A673 (cell line): ENCODE results near the gene DPT. TPM values are rescaled to one million over a fixed set of nuclear protein-coding genes. Genes with fewer than 3 reads are reported as not detected.

Source experiments
- BruUV-seq: library from RNA; stranded (reverse); fragments of 400-500 nt; replicated peaks from 2 replicates; lab custom pipeline; 2021; lab: Mats Ljungman, UMichigan
- CTCF ChIA-PET: fragments of 300-600 bp; sonication (Branson Sonifier 250); formaldehyde crosslinking; loops from one replicate; lab custom pipeline; 2022; ENCODE audit warnings: antibody characterized with exemption; lab: Charles Lee
- POLR2A ChIA-PET: fragments of 300-600 bp; sonication (Branson Sonifier 250); formaldehyde crosslinking; loops from one replicate; lab custom pipeline; 2022; ENCODE audit warnings: antibody characterized with exemption; ENCODE audit not compliant: low non-redundant PET; lab: Charles Lee
- DNase-seq: peaks from one replicate; pipeline ENCODE4 v3.0.0-alpha.2; 2015; ENCODE audit warnings: low spot score
- H3K27ac ChIP-seq: fragments of 200-600 bp; sonication (generic); 2 replicates; pipeline ENCODE4 v1.5.1; 2016; ENCODE audit warnings: mixed run types, low read depth, mild to moderate bottlenecking, mixed read lengths, antibody characterized with exemption, low read length; ENCODE audit not compliant: poor library complexity, severe bottlenecking
- H3K27me3 ChIP-seq: fragments of 200-600 bp; sonication (generic); replicated peaks from 2 replicates; pipeline ENCODE4 v1.6.1; 2017; ENCODE audit warnings: mixed run types, low read depth, mild to moderate bottlenecking, mixed read lengths, antibody characterized with exemption, low read length; ENCODE audit not compliant: insufficient read depth, poor library complexity
- H3K36me3 ChIP-seq: fragments of 200-600 bp; sonication (generic); 2 replicates; pipeline ENCODE4 v1.6.1; 2016; ENCODE audit warnings: mixed run types, mild to moderate bottlenecking, mixed read lengths, antibody characterized with exemption, low read length; ENCODE audit not compliant: insufficient read depth, poor library complexity, severe bottlenecking
- H3K4me1 ChIP-seq: fragments of 200-600 bp; sonication (generic); 2 replicates; pipeline ENCODE4 v1.6.1; 2017; ENCODE audit warnings: mixed run types, mild to moderate bottlenecking, mixed read lengths, antibody characterized with exemption, low read length; ENCODE audit not compliant: insufficient read depth, poor library complexity, severe bottlenecking
- H3K4me3 ChIP-seq: fragments of 200-600 bp; sonication (generic); 2 replicates; pipeline ENCODE4 v1.5.1; 2016; ENCODE audit warnings: low read depth, mixed run types, mild to moderate bottlenecking, mixed read lengths, low read length; ENCODE audit not compliant: poor library complexity, severe bottlenecking
- H3K9me3 ChIP-seq: fragments of 200-600 bp; sonication (generic); 2 replicates; pipeline ENCODE4 v1.6.1; 2016; ENCODE audit warnings: mixed run types, low read depth, mild to moderate bottlenecking, mixed read lengths, antibody characterized with exemption, low read length; ENCODE audit not compliant: poor library complexity, severe bottlenecking
- EZH2 ChIP-seq: fragments of 200-600 bp; sonication (generic); IDR thresholded peaks from 2 replicates; pipeline ENCODE4 v1.6.1; 2017; ENCODE audit warnings: borderline replicate concordance, low read depth, mild to moderate bottlenecking, mixed read lengths, antibody characterized with exemption, low read length; ENCODE audit not compliant: poor library complexity, severe bottlenecking
- intact Hi-C: fragments of 100-400 bp; cut with micrococcal nuclease; formaldehyde crosslinking; loops from one replicate; pipeline ENCODE4 v1.10.0; 2022; ENCODE audit not compliant: unreplicated experiment
- total RNA-seq: library from RNA; stranded (reverse); gene quantifications from 2 replicates; pipeline ENCODE4 v1.2.3, GENCODE V29; 2021
- TF ChIP-seq, protein P1 (sequence below): fragments of 300-800, 200-600 bp; sonication (generic); conservative IDR thresholded peaks from 2 replicates; pipeline ENCODE4 v1.5.1; 2017; ENCODE audit warnings: low read depth, mild to moderate bottlenecking, antibody characterized with exemption, low read length, moderate library complexity, mixed read lengths

DPT gene
- total RNA-seq, 1 experiment from 2014 or later = not detected

DNA sequence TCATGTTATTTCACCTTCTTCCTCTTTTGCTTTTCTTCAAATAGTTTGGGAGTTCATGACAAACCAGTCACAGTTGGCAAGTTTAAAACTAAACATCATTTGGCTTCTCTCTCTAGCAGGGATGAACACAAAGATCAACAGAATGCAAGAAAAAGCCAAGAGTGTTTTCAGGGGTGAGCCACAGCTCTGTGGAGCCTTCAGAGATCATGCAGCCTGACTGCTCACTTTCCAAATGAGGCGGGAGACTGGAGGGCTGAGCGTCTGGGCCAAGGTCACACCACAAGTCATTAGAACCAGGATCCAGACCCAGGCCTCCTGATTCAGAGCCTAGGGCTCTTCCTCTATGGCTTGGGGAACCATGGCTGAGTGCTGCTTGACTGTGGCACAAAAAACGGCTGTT, 2.7 kb downstream of the DPT start:
- no peaks in the 10 kb centered on the region for H3K36me3 ChIP-seq
- TF ChIP-seq, protein P1, sequence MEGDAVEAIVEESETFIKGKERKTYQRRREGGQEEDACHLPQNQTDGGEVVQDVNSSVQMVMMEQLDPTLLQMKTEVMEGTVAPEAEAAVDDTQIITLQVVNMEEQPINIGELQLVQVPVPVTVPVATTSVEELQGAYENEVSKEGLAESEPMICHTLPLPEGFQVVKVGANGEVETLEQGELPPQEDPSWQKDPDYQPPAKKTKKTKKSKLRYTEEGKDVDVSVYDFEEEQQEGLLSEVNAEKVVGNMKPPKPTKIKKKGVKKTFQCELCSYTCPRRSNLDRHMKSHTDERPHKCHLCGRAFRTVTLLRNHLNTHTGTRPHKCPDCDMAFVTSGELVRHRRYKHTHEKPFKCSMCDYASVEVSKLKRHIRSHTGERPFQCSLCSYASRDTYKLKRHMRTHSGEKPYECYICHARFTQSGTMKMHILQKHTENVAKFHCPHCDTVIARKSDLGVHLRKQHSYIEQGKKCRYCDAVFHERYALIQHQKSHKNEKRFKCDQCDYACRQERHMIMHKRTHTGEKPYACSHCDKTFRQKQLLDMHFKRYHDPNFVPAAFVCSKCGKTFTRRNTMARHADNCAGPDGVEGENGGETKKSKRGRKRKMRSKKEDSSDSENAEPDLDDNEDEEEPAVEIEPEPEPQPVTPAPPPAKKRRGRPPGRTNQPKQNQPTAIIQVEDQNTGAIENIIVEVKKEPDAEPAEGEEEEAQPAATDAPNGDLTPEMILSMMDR = no peak
- no peak for TF ChIP-seq EZH2
- H3K4me3 ChIP-seq = no peak overlapping the region
- no peak for DNase-seq
- no peaks in the 10 kb centered on the region for H3K9me3 ChIP-seq
- intact Hi-C loops = no loop called here
- CTCF ChIA-PET = no interaction called here
- POLR2A ChIA-PET = no interaction called here
- no TSS peak for BruUV-seq
- H3K27ac ChIP-seq = no peak overlapping the region
- peaks cover 3% of the 10 kb centered on the region for H3K27me3 ChIP-seq
- no peaks in the 10 kb centered on the region for H3K4me1 ChIP-seq

DNA sequence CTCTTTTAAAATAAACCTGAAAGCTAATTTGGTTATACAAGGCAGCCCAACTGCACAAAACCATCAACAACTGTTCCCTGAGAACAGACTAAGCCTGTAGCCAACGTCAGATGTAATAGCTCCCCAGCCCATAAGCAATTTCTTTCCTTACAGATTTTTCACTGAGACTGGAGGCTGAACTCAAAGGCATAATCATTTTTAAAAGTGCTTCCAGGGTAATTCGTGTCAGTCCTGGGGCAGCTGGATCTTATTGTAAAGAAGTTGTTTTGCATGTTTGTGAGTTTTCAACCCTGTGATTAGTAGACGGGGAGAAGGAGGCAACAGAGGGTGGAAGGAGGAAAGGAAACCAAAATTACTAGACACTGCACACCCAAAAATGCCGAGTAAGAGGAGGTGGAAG, 3.2 kb downstream of the DPT start:
- Histone ChIP-seq H3K27ac (no peak overlapping the region), H3K9me3 (no peaks in the 10 kb centered on the region), H3K4me1 (no peaks in the 10 kb centered on the region), H3K4me3 (no peak overlapping the region), H3K36me3 (no peaks in the 10 kb centered on the region), H3K27me3 (peaks cover 3% of the 10 kb centered on the region)
- CTCF ChIA-PET = no interaction called here
- DNase-seq = no peak
- BruUV-seq = no TSS peak
- TF ChIP-seq, protein P1 = no peak
- POLR2A ChIA-PET = no interaction called here
- intact Hi-C loops = no loop called here

DNA sequence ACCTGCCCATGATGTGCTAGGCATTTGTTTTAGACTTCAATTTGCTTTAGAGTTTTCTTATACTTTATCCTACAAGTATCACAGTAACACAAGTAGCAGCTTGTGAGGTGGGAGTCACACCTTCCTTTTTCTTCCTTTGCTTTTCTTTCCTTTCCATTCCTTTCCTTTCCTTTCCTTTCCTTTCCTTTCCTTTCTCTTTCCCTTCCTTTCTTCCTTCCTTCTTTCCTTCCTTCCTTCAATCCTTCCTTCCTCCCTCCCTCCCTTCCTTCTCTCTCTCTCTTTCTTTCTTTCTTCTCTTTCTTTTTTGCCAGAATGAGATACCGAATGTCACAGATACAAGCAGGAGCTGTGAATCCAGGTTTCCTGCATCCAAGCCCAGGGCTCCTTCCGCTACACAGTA, 3.9 kb downstream of the DPT start:
- POLR2A ChIA-PET = no interaction called here

More for the DNA sequence above, 3.9 kb downstream of the DPT start:
- Histone ChIP-seq H3K4me1 (no peaks in the 10 kb centered on the region), H3K36me3 (no peaks in the 10 kb centered on the region), H3K9me3 (no peaks in the 10 kb centered on the region), H3K27ac (no peak overlapping the region), H3K27me3 (peaks cover 3% of the 10 kb centered on the region), H3K4me3 (no peak overlapping the region)
- BruUV-seq = no TSS peak
- no peak for TF ChIP-seq EZH2
- TF ChIP-seq, protein P1 = no peak
- CTCF ChIA-PET = no interaction called here
- intact Hi-C loops = no loop called here
- no peak for DNase-seq
